Measurements from ENCODE around the gene RIOK2. TPM values are rescaled to one million over a fixed set of nuclear protein-coding genes. Genes with fewer than 3 reads are reported as not detected.

RIOK2 gene
- total RNA-seq, 1 donor from 2014 or later = 33.4 TPM

- Mint-ChIP-seq H3K27ac (ENCODE audit: unreplicated experiment) (no peak overlapping the region), H3K4me3 (no peak overlapping the region), H3K4me1 (no peaks in the 10 kb centered on the region), H3K9me3 (peaks cover 20% of the 10 kb centered on the region), H3K27me3 (ENCODE audit: low read depth) (no peaks in the 10 kb centered on the region), H3K36me3 (ENCODE audit: low read depth) (peaks cover 38% of the 10 kb centered on the region)
- DNase-seq (ENCODE audit: low read depth, low spot score) = no peak
- no peak for TF ChIP-seq CTCF (conservative IDR thresholded peaks at IDR 0.05)
These were observed 25.4 kb downstream of the RIOK2 start for GRCh38 chr5:97157689-97158088.

DNA sequence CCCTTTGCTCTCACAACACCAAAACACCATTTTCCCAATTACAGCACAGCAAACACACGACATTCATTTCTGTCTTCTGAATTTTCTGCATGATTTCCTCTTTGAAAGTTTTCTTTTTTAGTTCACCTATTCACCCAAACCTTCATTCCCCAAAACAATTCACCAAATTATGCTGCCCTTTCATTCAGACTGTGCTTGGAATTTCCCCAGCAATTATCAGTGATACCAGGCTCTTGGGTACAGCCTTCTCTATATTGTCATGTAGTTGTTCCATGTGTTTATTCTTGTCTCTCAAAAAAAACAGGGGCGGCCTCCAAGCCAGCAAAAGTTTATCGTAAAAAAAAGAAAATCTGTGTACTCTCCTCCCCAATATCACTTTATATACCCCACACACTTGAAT lies 31.7 kb downstream of the RIOK2 start:
- DNase-seq (ENCODE audit: low read depth, low spot score) = no peak
- TF ChIP-seq CTCF (conservative IDR thresholded peaks at IDR 0.05) = no peak
- Mint-ChIP-seq H3K27ac (ENCODE audit: unreplicated experiment) (peak overlapping the region; percentile 29), H3K27me3 (ENCODE audit: low read depth) (no peaks in the 10 kb centered on the region), H3K9me3 (peaks cover 12% of the 10 kb centered on the region), H3K36me3 (ENCODE audit: low read depth) (peaks cover 12% of the 10 kb centered on the region), H3K4me1 (peaks cover 18% of the 10 kb centered on the region), H3K4me3 (no peak overlapping the region)

- peaks cover 8% of the 10 kb centered on the region for H3K9me3 Mint-ChIP-seq
- H3K4me3 Mint-ChIP-seq = no peak overlapping the region
- no peak for DNase-seq (ENCODE audit: low read depth, low spot score)
- H3K36me3 Mint-ChIP-seq (ENCODE audit: low read depth) = peaks cover 6% of the 10 kb centered on the region
- TF ChIP-seq CTCF (conservative IDR thresholded peaks at IDR 0.05) = no peak
- no peak overlapping the region for H3K27ac Mint-ChIP-seq (ENCODE audit: unreplicated experiment)
- H3K27me3 Mint-ChIP-seq (ENCODE audit: low read depth) = no peaks in the 10 kb centered on the region
- peaks cover 18% of the 10 kb centered on the region for H3K4me1 Mint-ChIP-seq
These were observed 32.6 kb downstream of the RIOK2 start for GRCh38 chr5:97150401-97150800.

GRCh38 chr5:97149709-97150108 lies 33.3 kb downstream of the RIOK2 start:
- no peak for TF ChIP-seq CTCF (conservative IDR thresholded peaks at IDR 0.05)
- Mint-ChIP-seq H3K27ac (ENCODE audit: unreplicated experiment) (no peak overlapping the region), H3K27me3 (ENCODE audit: low read depth) (no peaks in the 10 kb centered on the region), H3K4me3 (no peak overlapping the region), H3K9me3 (peaks cover 8% of the 10 kb centered on the region), H3K4me1 (peaks cover 18% of the 10 kb centered on the region), H3K36me3 (ENCODE audit: low read depth) (peaks cover 5% of the 10 kb centered on the region)
- DNase-seq (ENCODE audit: low read depth, low spot score) = no peak

DNA sequence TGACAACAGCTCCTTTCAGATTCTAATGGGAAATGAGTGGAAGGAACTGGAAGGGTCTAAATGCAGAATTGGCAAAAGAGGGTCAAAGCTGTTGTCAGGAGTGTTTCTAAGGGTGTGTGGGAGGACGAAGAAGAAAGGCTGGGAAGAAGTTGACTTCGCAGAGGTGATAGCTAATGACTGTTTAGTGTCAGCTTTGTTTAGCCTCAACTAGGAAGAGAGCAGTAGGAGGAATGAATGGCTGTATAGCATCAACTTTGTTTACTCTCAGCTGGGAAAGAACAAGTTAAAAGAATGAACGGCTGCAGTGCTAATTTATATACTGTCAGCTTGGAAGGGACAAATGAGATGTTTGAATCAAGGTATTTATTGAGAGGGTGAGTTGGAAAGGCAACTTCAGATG lies 34.8 kb downstream of the RIOK2 start:
- no peak for DNase-seq (ENCODE audit: low read depth, low spot score)
- H3K4me1 Mint-ChIP-seq = peaks cover 18% of the 10 kb centered on the region
- H3K27ac Mint-ChIP-seq (ENCODE audit: unreplicated experiment) = peak overlapping the region; percentile 6
- no peaks in the 10 kb centered on the region for H3K27me3 Mint-ChIP-seq (ENCODE audit: low read depth)
- TF ChIP-seq CTCF (conservative IDR thresholded peaks at IDR 0.05) = no peak
- no peaks in the 10 kb centered on the region for H3K36me3 Mint-ChIP-seq (ENCODE audit: low read depth)
- H3K4me3 Mint-ChIP-seq = no peak overlapping the region
- peaks cover 3% of the 10 kb centered on the region for H3K9me3 Mint-ChIP-seq

DNA sequence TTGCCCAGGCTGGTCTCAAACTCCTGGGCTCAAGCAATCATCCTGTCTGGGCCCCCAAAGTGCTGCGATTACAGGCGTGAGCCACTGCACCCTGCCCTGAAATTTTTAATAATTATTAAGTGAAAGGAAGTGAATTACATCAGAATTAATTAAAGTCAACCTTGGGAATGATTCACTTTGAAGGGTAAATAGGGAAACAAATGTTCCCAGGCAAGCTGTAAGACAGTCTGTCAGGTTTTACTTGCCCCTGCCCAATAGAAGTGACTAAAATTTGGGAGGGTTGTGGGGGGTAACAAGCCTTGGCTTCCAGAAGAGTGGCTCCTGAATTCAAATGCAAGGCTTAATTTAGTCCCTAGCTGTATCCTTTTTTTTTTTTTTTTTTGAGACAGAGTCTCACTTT lies 39.3 kb downstream of the RIOK2 start:
- no peak for TF ChIP-seq CTCF (conservative IDR thresholded peaks at IDR 0.05)
- no peaks in the 10 kb centered on the region for H3K9me3 Mint-ChIP-seq
- H3K36me3 Mint-ChIP-seq (ENCODE audit: low read depth) = no peaks in the 10 kb centered on the region
- DNase-seq (ENCODE audit: low read depth, low spot score) = no peak
- H3K4me3 Mint-ChIP-seq = no peak overlapping the region
- H3K27ac Mint-ChIP-seq (ENCODE audit: unreplicated experiment) = no peak overlapping the region
- H3K4me1 Mint-ChIP-seq = peaks cover 49% of the 10 kb centered on the region
- H3K27me3 Mint-ChIP-seq (ENCODE audit: low read depth) = no peaks in the 10 kb centered on the region
